ENCODE results near the gene ITPRIP. TPM values are rescaled to one million over a fixed set of nuclear protein-coding genes. Genes with fewer than 3 reads are reported as not detected.

Gene ITPRIP
- polyA plus RNA-seq, 1 of the 3 experiments (the other 2 are of a cell fraction), result 22.1 TPM

DNA sequence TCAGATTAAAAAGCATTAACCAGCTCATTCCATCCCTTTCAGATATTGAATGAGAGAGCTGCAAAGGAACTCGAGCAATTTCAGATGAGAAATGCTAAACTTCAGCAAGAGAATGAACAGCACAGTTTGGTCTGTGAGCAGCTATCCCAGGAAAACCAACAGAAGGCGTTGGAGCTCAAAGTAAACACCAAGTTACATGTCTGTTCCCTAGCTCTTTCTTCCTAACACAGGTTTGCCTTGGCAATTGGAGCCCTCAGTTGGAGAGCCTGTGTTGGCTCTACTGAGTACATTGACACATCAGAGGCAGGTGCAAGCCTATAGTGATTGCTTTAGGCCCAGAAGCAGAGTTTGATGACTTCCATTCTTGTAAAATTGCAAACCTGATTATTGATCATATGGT is 30.1 kb upstream of the ITPRIP start (continued):
- TF ChIP-seq, protein P1, sequence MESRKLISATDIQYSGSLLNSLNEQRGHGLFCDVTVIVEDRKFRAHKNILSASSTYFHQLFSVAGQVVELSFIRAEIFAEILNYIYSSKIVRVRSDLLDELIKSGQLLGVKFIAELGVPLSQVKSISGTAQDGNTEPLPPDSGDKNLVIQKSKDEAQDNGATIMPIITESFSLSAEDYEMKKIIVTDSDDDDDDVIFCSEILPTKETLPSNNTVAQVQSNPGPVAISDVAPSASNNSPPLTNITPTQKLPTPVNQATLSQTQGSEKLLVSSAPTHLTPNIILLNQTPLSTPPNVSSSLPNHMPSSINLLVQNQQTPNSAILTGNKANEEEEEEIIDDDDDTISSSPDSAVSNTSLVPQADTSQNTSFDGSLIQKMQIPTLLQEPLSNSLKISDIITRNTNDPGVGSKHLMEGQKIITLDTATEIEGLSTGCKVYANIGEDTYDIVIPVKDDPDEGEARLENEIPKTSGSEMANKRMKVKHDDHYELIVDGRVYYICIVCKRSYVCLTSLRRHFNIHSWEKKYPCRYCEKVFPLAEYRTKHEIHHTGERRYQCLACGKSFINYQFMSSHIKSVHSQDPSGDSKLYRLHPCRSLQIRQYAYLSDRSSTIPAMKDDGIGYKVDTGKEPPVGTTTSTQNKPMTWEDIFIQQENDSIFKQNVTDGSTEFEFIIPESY (IDR thresholded peaks at IDR 0.05; ENCODE audit: borderline replicate concordance, low read depth), result no peak
- TF ChIP-seq FOXJ3 (CRISPR knock-in tag; IDR thresholded peaks at IDR 0.05), result no peak
- no peak for TF ChIP-seq NFIC (IDR thresholded peaks at IDR 0.05; ENCODE audit: borderline replicate concordance)
- no peak for TF ChIP-seq SIN3A (IDR thresholded peaks at IDR 0.05; ENCODE audit: borderline replicate concordance, low read depth, low read length)
- TF ChIP-seq GABPA (IDR thresholded peaks at IDR 0.05; ENCODE audit: low read depth), result no peak
- no peak for TF ChIP-seq FOSL2 (IDR thresholded peaks at IDR 0.05; ENCODE audit: borderline replicate concordance, low read depth)

DNA sequence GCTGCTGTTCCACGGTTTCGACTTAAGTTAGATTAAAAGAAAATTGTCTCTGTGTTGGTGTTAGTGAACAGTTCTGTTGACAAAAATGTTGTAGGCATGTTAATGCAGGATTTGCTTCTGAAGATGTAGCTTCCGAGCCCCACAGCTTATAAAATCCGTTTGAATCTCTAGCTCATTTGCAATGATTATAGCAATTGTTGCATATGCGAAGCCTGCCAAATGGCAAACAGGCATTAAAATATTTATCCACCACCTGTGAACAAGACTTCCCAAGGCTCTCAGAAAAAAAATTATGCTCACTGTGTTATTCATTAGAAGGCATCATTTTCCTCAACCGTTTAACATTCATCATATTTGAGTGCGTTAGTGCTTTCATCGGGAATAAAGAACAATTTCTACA is 29.6 kb upstream of the ITPRIP start:
- Histone ChIP-seq H2AFZ (ENCODE audit: low read depth) (no peak overlapping the region), H4K20me1 (ENCODE audit: insufficient read depth) (no peaks in the 10 kb centered on the region), H3K9me3 (no peaks in the 10 kb centered on the region), H3K27me3 (ENCODE audit: insufficient read depth) (no peaks in the 10 kb centered on the region), H3K27ac (ENCODE audit: low read depth in 2 of 2, low read length in 1 of 2) (no peak overlapping the region), H3K36me3 (replicated peaks in 1 of 2; ENCODE audit: control insufficient read depth in 1 of 2, insufficient read depth in 2 of 2, low read length in 1 of 2) (no peaks in the 10 kb centered on the region), H3K4me1 (ENCODE audit: control insufficient read depth in 1 of 2, insufficient read depth in 2 of 2, low read depth in 1 of 2, low read length in 1 of 2) (no peaks in the 10 kb centered on the region; a peak in 1 of 4 replicates), H3K9me2 (no peaks in the 10 kb centered on the region), H3K4me2 (no peak overlapping the region), H3K9ac (no peak overlapping the region), H3K4me3 (ENCODE audit: low read depth in 2 of 2, low read length in 1 of 2) (no peak overlapping the region), H3F3A (replicated peaks; ENCODE audit: insufficient read depth) (no peaks in the 10 kb centered on the region), H3K79me2 (ENCODE audit: insufficient read depth) (no peaks in the 10 kb centered on the region)
- 71% methylated on average over 8 of the region's 8 CpGs for WGBS (ENCODE audit: low lambda C conversion rate)
- ChIA-PET CTCF (interaction anchor here (1.0 to 4.8 kb wide), 4 partner anchors 14 to 76 kb away, joined by 3 to 23 read pairs (median 12); partner anchors contain the start of gene CFAP58), POLR2A (no interaction called here)
- DNase-seq, result no peak
- TF ChIP-seq, protein P2, sequence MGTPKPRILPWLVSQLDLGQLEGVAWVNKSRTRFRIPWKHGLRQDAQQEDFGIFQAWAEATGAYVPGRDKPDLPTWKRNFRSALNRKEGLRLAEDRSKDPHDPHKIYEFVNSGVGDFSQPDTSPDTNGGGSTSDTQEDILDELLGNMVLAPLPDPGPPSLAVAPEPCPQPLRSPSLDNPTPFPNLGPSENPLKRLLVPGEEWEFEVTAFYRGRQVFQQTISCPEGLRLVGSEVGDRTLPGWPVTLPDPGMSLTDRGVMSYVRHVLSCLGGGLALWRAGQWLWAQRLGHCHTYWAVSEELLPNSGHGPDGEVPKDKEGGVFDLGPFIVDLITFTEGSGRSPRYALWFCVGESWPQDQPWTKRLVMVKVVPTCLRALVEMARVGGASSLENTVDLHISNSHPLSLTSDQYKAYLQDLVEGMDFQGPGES (IDR thresholded peaks at IDR 0.05; ENCODE audit: low read depth, low read length), result no peak
- TF ChIP-seq, protein P3, sequence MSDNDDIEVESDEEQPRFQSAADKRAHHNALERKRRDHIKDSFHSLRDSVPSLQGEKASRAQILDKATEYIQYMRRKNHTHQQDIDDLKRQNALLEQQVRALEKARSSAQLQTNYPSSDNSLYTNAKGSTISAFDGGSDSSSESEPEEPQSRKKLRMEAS (IDR thresholded peaks at IDR 0.05; ENCODE audit: low read depth), result no peak
- TF ChIP-seq EP300 (IDR thresholded peaks at IDR 0.05; ENCODE audit: borderline replicate concordance in 1 of 2, low read depth in 1 of 2, low read length in 1 of 2), result no peak
- no peak for TF ChIP-seq TEAD4 (IDR thresholded peaks at IDR 0.05; ENCODE audit: borderline replicate concordance, insufficient read depth)
- TF ChIP-seq FOXJ3 (CRISPR knock-in tag; IDR thresholded peaks at IDR 0.05), result no peak
- TF ChIP-seq JUND (IDR thresholded peaks at IDR 0.05), result no peak
- no peak for TF ChIP-seq YY1 (IDR thresholded peaks at IDR 0.05; ENCODE audit: low read depth)
- TF ChIP-seq RXRA (IDR thresholded peaks at IDR 0.05; ENCODE audit: borderline replicate concordance, low read depth), result no peak
- TF ChIP-seq RCOR1 (IDR thresholded peaks at IDR 0.05; ENCODE audit: low read length), result no peak
- TF ChIP-seq NFIC (IDR thresholded peaks at IDR 0.05; ENCODE audit: borderline replicate concordance), result no peak
- TF ChIP-seq, protein P4, sequence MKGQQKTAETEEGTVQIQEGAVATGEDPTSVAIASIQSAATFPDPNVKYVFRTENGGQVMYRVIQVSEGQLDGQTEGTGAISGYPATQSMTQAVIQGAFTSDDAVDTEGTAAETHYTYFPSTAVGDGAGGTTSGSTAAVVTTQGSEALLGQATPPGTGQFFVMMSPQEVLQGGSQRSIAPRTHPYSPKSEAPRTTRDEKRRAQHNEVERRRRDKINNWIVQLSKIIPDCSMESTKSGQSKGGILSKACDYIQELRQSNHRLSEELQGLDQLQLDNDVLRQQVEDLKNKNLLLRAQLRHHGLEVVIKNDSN (IDR thresholded peaks at IDR 0.05; ENCODE audit: borderline replicate concordance, low read depth), result no peak
- TF ChIP-seq, protein P1 (IDR thresholded peaks at IDR 0.05; ENCODE audit: borderline replicate concordance, low read depth), result no peak
- no peak for TF ChIP-seq RAD21 (IDR thresholded peaks at IDR 0.05; ENCODE audit: low read length)
- no peak for TF ChIP-seq FOXM1 (IDR thresholded peaks at IDR 0.05; ENCODE audit: low read depth)
- TF ChIP-seq, protein P5, sequence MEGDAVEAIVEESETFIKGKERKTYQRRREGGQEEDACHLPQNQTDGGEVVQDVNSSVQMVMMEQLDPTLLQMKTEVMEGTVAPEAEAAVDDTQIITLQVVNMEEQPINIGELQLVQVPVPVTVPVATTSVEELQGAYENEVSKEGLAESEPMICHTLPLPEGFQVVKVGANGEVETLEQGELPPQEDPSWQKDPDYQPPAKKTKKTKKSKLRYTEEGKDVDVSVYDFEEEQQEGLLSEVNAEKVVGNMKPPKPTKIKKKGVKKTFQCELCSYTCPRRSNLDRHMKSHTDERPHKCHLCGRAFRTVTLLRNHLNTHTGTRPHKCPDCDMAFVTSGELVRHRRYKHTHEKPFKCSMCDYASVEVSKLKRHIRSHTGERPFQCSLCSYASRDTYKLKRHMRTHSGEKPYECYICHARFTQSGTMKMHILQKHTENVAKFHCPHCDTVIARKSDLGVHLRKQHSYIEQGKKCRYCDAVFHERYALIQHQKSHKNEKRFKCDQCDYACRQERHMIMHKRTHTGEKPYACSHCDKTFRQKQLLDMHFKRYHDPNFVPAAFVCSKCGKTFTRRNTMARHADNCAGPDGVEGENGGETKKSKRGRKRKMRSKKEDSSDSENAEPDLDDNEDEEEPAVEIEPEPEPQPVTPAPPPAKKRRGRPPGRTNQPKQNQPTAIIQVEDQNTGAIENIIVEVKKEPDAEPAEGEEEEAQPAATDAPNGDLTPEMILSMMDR (IDR thresholded peaks at IDR 0.05), result no peak
- TF ChIP-seq, protein P6, sequence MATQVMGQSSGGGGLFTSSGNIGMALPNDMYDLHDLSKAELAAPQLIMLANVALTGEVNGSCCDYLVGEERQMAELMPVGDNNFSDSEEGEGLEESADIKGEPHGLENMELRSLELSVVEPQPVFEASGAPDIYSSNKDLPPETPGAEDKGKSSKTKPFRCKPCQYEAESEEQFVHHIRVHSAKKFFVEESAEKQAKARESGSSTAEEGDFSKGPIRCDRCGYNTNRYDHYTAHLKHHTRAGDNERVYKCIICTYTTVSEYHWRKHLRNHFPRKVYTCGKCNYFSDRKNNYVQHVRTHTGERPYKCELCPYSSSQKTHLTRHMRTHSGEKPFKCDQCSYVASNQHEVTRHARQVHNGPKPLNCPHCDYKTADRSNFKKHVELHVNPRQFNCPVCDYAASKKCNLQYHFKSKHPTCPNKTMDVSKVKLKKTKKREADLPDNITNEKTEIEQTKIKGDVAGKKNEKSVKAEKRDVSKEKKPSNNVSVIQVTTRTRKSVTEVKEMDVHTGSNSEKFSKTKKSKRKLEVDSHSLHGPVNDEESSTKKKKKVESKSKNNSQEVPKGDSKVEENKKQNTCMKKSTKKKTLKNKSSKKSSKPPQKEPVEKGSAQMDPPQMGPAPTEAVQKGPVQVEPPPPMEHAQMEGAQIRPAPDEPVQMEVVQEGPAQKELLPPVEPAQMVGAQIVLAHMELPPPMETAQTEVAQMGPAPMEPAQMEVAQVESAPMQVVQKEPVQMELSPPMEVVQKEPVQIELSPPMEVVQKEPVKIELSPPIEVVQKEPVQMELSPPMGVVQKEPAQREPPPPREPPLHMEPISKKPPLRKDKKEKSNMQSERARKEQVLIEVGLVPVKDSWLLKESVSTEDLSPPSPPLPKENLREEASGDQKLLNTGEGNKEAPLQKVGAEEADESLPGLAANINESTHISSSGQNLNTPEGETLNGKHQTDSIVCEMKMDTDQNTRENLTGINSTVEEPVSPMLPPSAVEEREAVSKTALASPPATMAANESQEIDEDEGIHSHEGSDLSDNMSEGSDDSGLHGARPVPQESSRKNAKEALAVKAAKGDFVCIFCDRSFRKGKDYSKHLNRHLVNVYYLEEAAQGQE (IDR thresholded peaks at IDR 0.05; ENCODE audit: low read depth, low read length), result no peak
- TF ChIP-seq GABPA (IDR thresholded peaks at IDR 0.05; ENCODE audit: low read depth), result no peak

All from SK-N-SH (cell line).